ENCODE data around the gene JARID2. TPM values are rescaled to one million over a fixed set of nuclear protein-coding genes. Genes with fewer than 3 reads are reported as not detected.

Gene JARID2
- polyA plus RNA-seq, 1 donor from 2014 or later = 25.5 TPM

DNA sequence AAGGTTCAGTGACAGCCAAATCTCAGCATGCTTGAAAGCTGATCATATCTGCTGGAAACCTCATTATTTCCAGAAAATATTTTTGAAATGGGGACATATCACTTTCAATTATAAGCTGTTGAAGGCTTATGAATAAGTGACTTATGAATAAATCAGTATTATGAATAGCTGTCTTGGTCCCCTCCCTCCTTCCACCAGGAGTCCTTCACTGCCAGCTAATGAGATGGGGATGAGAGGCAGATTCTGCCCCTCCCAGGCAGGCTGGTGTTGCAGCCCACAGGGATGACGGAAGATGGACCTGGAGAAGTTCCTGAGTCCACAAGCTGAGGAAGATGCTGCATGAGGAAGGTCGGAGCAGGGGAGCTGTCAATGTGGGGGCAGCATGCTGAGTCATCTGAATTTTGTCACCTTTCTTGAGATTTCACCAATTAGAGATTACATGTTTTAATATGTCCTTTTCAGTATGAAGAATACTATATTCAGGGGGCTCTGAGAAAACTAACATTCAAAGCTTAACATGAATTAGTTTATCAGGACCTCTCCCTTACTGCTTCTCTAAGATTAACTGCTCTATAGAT lies 304.8 kb downstream of the JARID2 start:
- no peak overlapping the region for H3K4me3 ChIP-seq (ENCODE audit: low read length)
- no peaks in the 10 kb centered on the region for H3K27me3 ChIP-seq (ENCODE audit: insufficient read depth, low read depth, low read length)
- H3K4me2 ChIP-seq (ENCODE audit: low read length) = no peak overlapping the region
- no peaks in the 10 kb centered on the region for H3K36me3 ChIP-seq (ENCODE audit: insufficient read depth, low read length)
- no peaks in the 10 kb centered on the region for H3K79me2 ChIP-seq (replicated peaks; ENCODE audit: insufficient read depth, low read length)
- no peaks in the 10 kb centered on the region for H3K9me2 ChIP-seq (ENCODE audit: insufficient read depth, low read length)
- no peak for TF ChIP-seq TAF1 (IDR thresholded peaks at IDR 0.05; ENCODE audit: low read depth)
- no peak for TF ChIP-seq POLR2AphosphoS5 (IDR thresholded peaks at IDR 0.05)
- TF ChIP-seq, protein P1, sequence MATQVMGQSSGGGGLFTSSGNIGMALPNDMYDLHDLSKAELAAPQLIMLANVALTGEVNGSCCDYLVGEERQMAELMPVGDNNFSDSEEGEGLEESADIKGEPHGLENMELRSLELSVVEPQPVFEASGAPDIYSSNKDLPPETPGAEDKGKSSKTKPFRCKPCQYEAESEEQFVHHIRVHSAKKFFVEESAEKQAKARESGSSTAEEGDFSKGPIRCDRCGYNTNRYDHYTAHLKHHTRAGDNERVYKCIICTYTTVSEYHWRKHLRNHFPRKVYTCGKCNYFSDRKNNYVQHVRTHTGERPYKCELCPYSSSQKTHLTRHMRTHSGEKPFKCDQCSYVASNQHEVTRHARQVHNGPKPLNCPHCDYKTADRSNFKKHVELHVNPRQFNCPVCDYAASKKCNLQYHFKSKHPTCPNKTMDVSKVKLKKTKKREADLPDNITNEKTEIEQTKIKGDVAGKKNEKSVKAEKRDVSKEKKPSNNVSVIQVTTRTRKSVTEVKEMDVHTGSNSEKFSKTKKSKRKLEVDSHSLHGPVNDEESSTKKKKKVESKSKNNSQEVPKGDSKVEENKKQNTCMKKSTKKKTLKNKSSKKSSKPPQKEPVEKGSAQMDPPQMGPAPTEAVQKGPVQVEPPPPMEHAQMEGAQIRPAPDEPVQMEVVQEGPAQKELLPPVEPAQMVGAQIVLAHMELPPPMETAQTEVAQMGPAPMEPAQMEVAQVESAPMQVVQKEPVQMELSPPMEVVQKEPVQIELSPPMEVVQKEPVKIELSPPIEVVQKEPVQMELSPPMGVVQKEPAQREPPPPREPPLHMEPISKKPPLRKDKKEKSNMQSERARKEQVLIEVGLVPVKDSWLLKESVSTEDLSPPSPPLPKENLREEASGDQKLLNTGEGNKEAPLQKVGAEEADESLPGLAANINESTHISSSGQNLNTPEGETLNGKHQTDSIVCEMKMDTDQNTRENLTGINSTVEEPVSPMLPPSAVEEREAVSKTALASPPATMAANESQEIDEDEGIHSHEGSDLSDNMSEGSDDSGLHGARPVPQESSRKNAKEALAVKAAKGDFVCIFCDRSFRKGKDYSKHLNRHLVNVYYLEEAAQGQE (IDR thresholded peaks at IDR 0.05; ENCODE audit: borderline replicate concordance) = no peak
- TF ChIP-seq SMC3 (conservative IDR thresholded peaks at IDR 0.05; ENCODE audit: poor library complexity) = no peak
- no peak for TF ChIP-seq MXI1 (conservative IDR thresholded peaks at IDR 0.05; ENCODE audit: poor library complexity, severe bottlenecking)
- TF ChIP-seq RAD21 (conservative IDR thresholded peaks at IDR 0.05) = no peak
- no peak for TF ChIP-seq EP300 (conservative IDR thresholded peaks at IDR 0.05; ENCODE audit: poor library complexity, severe bottlenecking)
- TF ChIP-seq, protein P2, sequence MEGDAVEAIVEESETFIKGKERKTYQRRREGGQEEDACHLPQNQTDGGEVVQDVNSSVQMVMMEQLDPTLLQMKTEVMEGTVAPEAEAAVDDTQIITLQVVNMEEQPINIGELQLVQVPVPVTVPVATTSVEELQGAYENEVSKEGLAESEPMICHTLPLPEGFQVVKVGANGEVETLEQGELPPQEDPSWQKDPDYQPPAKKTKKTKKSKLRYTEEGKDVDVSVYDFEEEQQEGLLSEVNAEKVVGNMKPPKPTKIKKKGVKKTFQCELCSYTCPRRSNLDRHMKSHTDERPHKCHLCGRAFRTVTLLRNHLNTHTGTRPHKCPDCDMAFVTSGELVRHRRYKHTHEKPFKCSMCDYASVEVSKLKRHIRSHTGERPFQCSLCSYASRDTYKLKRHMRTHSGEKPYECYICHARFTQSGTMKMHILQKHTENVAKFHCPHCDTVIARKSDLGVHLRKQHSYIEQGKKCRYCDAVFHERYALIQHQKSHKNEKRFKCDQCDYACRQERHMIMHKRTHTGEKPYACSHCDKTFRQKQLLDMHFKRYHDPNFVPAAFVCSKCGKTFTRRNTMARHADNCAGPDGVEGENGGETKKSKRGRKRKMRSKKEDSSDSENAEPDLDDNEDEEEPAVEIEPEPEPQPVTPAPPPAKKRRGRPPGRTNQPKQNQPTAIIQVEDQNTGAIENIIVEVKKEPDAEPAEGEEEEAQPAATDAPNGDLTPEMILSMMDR (IDR thresholded peaks at IDR 0.05; ENCODE audit: poor library complexity, severe bottlenecking) = no peak
- no peak for TF ChIP-seq EZH2 (IDR thresholded peaks at IDR 0.05; ENCODE audit: borderline replicate concordance, insufficient read depth, low read length, poor library complexity, severe bottlenecking)
- H4K20me1 ChIP-seq (ENCODE audit: insufficient read depth) = no peaks in the 10 kb centered on the region
- H3K9me3 ChIP-seq (ENCODE audit: low read length) = no peaks in the 10 kb centered on the region
- H3F3A ChIP-seq (ENCODE audit: insufficient read depth, low read length, poor library complexity, severe bottlenecking) = no peaks in the 10 kb centered on the region
- H2AFZ ChIP-seq (ENCODE audit: low read depth, low read length) = no peak overlapping the region
- no peak overlapping the region for H3K9ac ChIP-seq (ENCODE audit: low read length)
- no peak overlapping the region for H3K27ac ChIP-seq (ENCODE audit: low read length)

DNA sequence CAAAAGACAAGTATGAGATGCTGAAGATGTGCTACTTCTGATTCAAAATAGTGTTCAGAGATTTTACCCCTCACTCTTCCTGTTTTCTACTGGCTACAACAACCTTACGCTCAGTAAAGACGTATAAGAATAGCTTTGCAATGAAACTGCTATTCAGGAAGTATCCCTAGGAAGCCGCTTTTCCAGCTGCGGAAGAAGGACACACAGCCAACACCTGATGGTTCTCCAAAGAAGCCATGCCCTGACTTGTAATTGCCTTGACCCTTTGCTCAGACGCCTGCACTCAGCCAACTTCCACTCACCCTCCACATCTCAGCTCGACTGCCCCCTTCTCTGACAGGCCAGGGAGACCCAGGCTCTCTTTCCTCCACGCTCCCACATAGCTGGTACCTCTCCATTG lies 305.4 kb downstream of the JARID2 start:
- no peaks in the 10 kb centered on the region for H3K9me2 ChIP-seq (ENCODE audit: insufficient read depth, low read length)
- H3K9me3 ChIP-seq (ENCODE audit: low read length) = no peaks in the 10 kb centered on the region
- no peaks in the 10 kb centered on the region for H3K79me2 ChIP-seq (replicated peaks; ENCODE audit: insufficient read depth, low read length)
- H3K27ac ChIP-seq (ENCODE audit: low read length) = no peak overlapping the region
- no peak overlapping the region for H2AFZ ChIP-seq (ENCODE audit: low read depth, low read length)
- no peak overlapping the region for H3K4me2 ChIP-seq (ENCODE audit: low read length)
- no peak overlapping the region for H3K9ac ChIP-seq (ENCODE audit: low read length)
- H3K36me3 ChIP-seq (ENCODE audit: insufficient read depth, low read length) = no peaks in the 10 kb centered on the region
- H3K4me3 ChIP-seq (ENCODE audit: low read length) = no peak overlapping the region
- no peak for TF ChIP-seq EP300 (conservative IDR thresholded peaks at IDR 0.05; ENCODE audit: poor library complexity, severe bottlenecking)
- TF ChIP-seq POLR2AphosphoS5 (IDR thresholded peaks at IDR 0.05) = no peak
- no peak for TF ChIP-seq SMC3 (conservative IDR thresholded peaks at IDR 0.05; ENCODE audit: poor library complexity)
- TF ChIP-seq, protein P2 (IDR thresholded peaks at IDR 0.05; ENCODE audit: poor library complexity, severe bottlenecking) = no peak
- TF ChIP-seq RAD21 (conservative IDR thresholded peaks at IDR 0.05) = no peak
- TF ChIP-seq EZH2 (IDR thresholded peaks at IDR 0.05; ENCODE audit: borderline replicate concordance, insufficient read depth, low read length, poor library complexity, severe bottlenecking) = no peak
- TF ChIP-seq, protein P1 (IDR thresholded peaks at IDR 0.05; ENCODE audit: borderline replicate concordance) = no peak
- TF ChIP-seq TAF1 (IDR thresholded peaks at IDR 0.05; ENCODE audit: low read depth) = no peak
- TF ChIP-seq MXI1 (conservative IDR thresholded peaks at IDR 0.05; ENCODE audit: poor library complexity, severe bottlenecking) = no peak
- H4K20me1 ChIP-seq (ENCODE audit: insufficient read depth) = no peaks in the 10 kb centered on the region
- no peaks in the 10 kb centered on the region for H3F3A ChIP-seq (ENCODE audit: insufficient read depth, low read length, poor library complexity, severe bottlenecking)
- H3K27me3 ChIP-seq (ENCODE audit: insufficient read depth, low read depth, low read length) = no peaks in the 10 kb centered on the region
